HG02970 (cell line): ENCODE results near the gene ERVFRD-1.

ENCODE experiments used
- ATAC-seq: cut with Tn5 transposase; IDR thresholded peaks from one replicate; pipeline ENCODE4 v1.9.1; 2021; ENCODE audit warnings: mild to moderate bottlenecking, moderate library complexity, moderate number of reproducible peaks; ENCODE audit not compliant: unreplicated experiment, low FRiP score

The ERVFRD-1 gene

DNA sequence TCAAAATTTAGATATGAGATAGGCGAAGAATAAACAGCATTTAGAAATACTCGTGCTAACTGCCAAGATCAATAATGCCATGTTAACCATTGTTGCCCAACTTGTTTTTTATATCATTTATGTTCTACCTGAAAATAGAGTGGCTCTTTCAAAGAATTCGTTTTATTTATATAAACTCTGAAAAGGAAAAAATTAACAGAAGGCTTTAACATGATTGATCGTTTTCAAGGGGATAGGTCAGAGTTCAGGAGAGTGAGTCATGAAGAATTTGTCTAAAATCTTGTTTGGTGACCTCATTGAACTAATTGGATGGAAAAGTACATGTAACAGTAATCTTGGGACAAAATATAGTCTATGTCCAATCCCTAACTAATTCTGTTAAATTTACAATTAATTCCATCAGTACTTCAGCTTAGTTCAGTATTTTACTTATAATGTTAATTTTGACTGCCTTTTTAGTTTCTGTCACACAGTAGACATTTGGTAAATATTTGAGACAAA is 56.3 kb downstream of the ERVFRD-1 start:
- no peak for ATAC-seq

DNA sequence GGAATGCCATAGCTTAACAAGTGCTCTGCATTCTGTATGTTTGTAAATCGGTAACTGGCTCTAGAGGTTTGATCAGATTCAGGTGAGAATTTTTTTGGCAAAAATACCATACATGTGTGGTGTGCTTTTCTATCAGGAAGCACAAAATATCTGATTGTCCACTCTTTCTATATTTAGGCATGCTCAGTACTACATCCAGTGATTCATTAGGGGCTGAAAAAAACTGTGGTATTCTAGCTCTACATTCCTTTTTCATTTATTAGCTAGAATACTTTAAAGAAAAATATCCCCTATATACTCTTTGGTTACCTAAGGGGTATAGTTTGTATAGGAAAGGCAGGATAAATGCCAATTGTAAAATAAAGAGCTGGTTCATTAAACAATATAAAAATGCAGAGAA is 56.8 kb downstream of the ERVFRD-1 start:
- ATAC-seq = no peak

DNA sequence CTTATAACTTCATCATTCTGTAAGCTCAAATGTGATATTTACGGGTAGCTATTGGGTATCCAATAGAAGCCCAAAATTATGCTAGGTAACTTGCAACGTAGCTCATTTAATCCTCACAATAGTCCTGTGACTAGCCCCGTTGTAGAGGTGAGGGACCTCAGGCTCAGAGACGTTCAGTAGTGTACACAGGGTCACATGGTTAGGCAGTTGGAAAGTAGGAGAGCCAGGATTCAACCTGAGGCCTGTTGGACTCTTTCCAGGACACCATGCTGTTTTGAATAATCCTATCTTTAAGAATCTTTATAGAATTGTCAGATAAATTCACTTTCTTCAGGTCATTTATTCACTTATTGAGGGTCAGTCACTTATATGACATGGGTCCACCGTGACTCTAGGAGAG is 58.2 kb downstream of the ERVFRD-1 start:
- no peak for ATAC-seq
